Measurements from ENCODE around the gene LMBRD1.
"Not testable (repeated sequence)": the region's sequence is repeated elsewhere in the genome, so short reads cannot be mapped to it uniquely, and the experiment has no call there.

LMBRD1 gene

GRCh38 chr6:69699655-69700054 lies 97.2 kb downstream of the LMBRD1 start:
- ChIA-PET POLR2A (ENCODE audit: low non-redundant PET) (no interaction called here), CTCF (no interaction called here)
- no peak for TF ChIP-seq CTCF (conservative IDR thresholded peaks at IDR 0.05; ENCODE audit: low read depth)
- H3K27ac ChIP-seq: no peak overlapping the region
- no peak for DNase-seq (ENCODE audit: low spot score)

GRCh38 chr6:69696273-69696672 lies 100.5 kb downstream of the LMBRD1 start:
- TF ChIP-seq CTCF (conservative IDR thresholded peaks at IDR 0.05; ENCODE audit: low read depth): no peak
- no peak overlapping the region for H3K27ac ChIP-seq
- ChIA-PET POLR2A (ENCODE audit: low non-redundant PET) (no interaction called here), CTCF (interaction anchor here (0.5 kb wide), 1 partner anchor 548 kb away, joined by 3 read pairs; no protein-coding TSS in a partner anchor)
- DNase-seq (ENCODE audit: low spot score): no peak

- no peak for TF ChIP-seq CTCF (conservative IDR thresholded peaks at IDR 0.05; ENCODE audit: low read depth)
- no peak overlapping the region for H3K27ac ChIP-seq
- no peak for DNase-seq (ENCODE audit: low spot score)
- ChIA-PET POLR2A (ENCODE audit: low non-redundant PET) (no interaction called here), CTCF (no interaction called here)
Measured at GRCh38 chr6:69693762-69694161, 103.0 kb downstream of the LMBRD1 start.

- TF ChIP-seq CTCF (conservative IDR thresholded peaks at IDR 0.05; ENCODE audit: low read depth): no peak
- ChIA-PET CTCF (no interaction called here), POLR2A (ENCODE audit: low non-redundant PET) (no interaction called here)
- DNase-seq (ENCODE audit: low spot score): no peak
- no peak overlapping the region for H3K27ac ChIP-seq
Measured at GRCh38 chr6:69690986-69691385, 105.8 kb downstream of the LMBRD1 start.

- CTCF ChIA-PET: no interaction called here
- POLR2A ChIA-PET (ENCODE audit: low non-redundant PET): no interaction called here
- no peak for DNase-seq (ENCODE audit: low spot score)
- no peak overlapping the region for H3K27ac ChIP-seq
- TF ChIP-seq CTCF (conservative IDR thresholded peaks at IDR 0.05; ENCODE audit: low read depth): no peak
Measured at GRCh38 chr6:69680302-69680701, 116.5 kb downstream of the LMBRD1 start.

GRCh38 chr6:69673298-69673697 lies 123.5 kb downstream of the LMBRD1 start:
- CTCF ChIA-PET: no interaction called here
- POLR2A ChIA-PET (ENCODE audit: low non-redundant PET): no interaction called here
- H3K27ac ChIP-seq: no peak overlapping the region
- no peak for DNase-seq (ENCODE audit: low spot score)
- no peak for TF ChIP-seq CTCF (conservative IDR thresholded peaks at IDR 0.05; ENCODE audit: low read depth)

GRCh38 chr6:69668916-69669315 lies 127.9 kb downstream of the LMBRD1 start:
- no peak for TF ChIP-seq CTCF (conservative IDR thresholded peaks at IDR 0.05; ENCODE audit: low read depth)
- DNase-seq (ENCODE audit: low spot score): no peak
- ChIA-PET POLR2A (ENCODE audit: low non-redundant PET) (no interaction called here), CTCF (no interaction called here)
- no peak overlapping the region for H3K27ac ChIP-seq

GRCh38 chr6:69666779-69667178 lies 130.0 kb downstream of the LMBRD1 start:
- DNase-seq (ENCODE audit: low spot score); H3K27ac ChIP-seq; CTCF ChIA-PET; POLR2A ChIA-PET (ENCODE audit: low non-redundant PET): not testable (repeated sequence)

All from RWPE1 (cell line).